ENCODE data around the gene SNX25.

SNX25 gene

GRCh38 chr4:185270885-185271284 is 61.5 kb downstream of the SNX25 start:
- H3K4me3 ChIP-seq (ENCODE audit: low read depth, low read length), result no peak overlapping the region
- ChIA-PET CTCF (interaction anchor here (1.0 to 2.0 kb wide), 2 partner anchors 10 to 20 kb away, joined by 3 to 4 read pairs; no protein-coding TSS in a partner anchor), POLR2A (no interaction called here)
- TF ChIP-seq, protein P1, sequence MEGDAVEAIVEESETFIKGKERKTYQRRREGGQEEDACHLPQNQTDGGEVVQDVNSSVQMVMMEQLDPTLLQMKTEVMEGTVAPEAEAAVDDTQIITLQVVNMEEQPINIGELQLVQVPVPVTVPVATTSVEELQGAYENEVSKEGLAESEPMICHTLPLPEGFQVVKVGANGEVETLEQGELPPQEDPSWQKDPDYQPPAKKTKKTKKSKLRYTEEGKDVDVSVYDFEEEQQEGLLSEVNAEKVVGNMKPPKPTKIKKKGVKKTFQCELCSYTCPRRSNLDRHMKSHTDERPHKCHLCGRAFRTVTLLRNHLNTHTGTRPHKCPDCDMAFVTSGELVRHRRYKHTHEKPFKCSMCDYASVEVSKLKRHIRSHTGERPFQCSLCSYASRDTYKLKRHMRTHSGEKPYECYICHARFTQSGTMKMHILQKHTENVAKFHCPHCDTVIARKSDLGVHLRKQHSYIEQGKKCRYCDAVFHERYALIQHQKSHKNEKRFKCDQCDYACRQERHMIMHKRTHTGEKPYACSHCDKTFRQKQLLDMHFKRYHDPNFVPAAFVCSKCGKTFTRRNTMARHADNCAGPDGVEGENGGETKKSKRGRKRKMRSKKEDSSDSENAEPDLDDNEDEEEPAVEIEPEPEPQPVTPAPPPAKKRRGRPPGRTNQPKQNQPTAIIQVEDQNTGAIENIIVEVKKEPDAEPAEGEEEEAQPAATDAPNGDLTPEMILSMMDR (IDR thresholded peaks at IDR 0.05; ENCODE audit: insufficient read depth, low read length, missing control alignments), result no peak
- DNase-seq (ENCODE audit: low read depth, low spot score), result no peak

DNA sequence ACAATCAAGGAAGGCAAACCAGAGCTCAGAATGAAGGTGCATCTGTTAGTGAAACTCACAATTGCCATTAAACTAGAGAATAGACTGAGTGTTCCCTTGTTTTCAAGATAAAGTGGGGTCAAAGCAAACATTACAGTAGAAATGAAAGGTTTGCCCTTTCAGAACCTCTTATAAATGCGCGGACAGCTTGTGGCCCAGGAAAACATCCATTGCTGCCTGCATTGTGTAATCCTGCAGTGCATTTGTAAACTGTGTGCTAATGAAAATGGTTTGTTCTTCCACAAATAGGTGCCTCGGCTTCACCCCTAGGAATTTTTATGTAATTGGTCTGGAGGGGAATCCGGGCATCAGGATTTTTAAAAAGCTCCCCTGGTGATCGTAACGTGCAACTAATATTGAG is 62.8 kb downstream of the SNX25 start:
- TF ChIP-seq, protein P1 (IDR thresholded peaks at IDR 0.05; ENCODE audit: insufficient read depth, low read length, missing control alignments), result no peak
- ChIA-PET CTCF (interaction anchor here (2.0 to 2.5 kb wide), 2 partner anchors 9 to 14 kb away, joined by 4 to 6 read pairs; no protein-coding TSS in a partner anchor), POLR2A (no interaction called here)
- H3K4me3 ChIP-seq (ENCODE audit: low read depth, low read length), result no peak overlapping the region
- DNase-seq (ENCODE audit: low read depth, low spot score), result no peak

DNA sequence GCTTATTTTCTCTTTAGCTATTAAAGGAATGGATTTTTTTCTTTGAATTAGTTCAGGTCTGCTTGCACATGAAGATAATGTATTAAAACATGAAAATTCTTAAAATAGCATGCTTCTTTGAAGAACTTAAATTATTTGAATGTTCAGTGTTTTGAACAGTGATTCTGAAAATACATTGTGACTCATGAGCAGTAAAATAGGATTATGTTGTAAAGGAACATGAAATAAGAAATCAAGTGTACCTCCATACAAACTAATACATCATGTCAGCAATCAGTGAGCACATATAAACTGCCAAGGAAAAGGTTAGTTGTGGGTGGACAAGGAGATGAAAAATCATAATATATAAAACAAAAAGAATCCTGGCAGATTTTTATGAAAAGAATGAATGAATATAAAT is 66.1 kb downstream of the SNX25 start:
- ChIA-PET CTCF (interaction anchor here (1.5 kb wide), 1 partner anchor 19 kb away, joined by 3 read pairs; no protein-coding TSS in a partner anchor), POLR2A (no interaction called here)
- no peak for DNase-seq (ENCODE audit: low read depth, low spot score)
- no peak overlapping the region for H3K4me3 ChIP-seq (ENCODE audit: low read depth, low read length)
- TF ChIP-seq, protein P1 (IDR thresholded peaks at IDR 0.05; ENCODE audit: insufficient read depth, low read length, missing control alignments), result no peak

GRCh38 chr4:185276036-185276435 is 66.6 kb downstream of the SNX25 start:
- no peak for DNase-seq (ENCODE audit: low read depth, low spot score)
- POLR2A ChIA-PET, result no interaction called here
- TF ChIP-seq, protein P1 (IDR thresholded peaks at IDR 0.05; ENCODE audit: insufficient read depth, low read length, missing control alignments), result no peak
- CTCF ChIA-PET, result no interaction called here
- H3K4me3 ChIP-seq (ENCODE audit: low read depth, low read length), result no peak overlapping the region

- POLR2A ChIA-PET, result no interaction called here
- no peak for DNase-seq (ENCODE audit: low read depth, low spot score)
- H3K4me3 ChIP-seq (ENCODE audit: low read depth, low read length), result no peak overlapping the region
- TF ChIP-seq, protein P1 (IDR thresholded peaks at IDR 0.05; ENCODE audit: insufficient read depth, low read length, missing control alignments), result no peak
- CTCF ChIA-PET, result interaction anchor here (1.1 kb wide), 1 partner anchor 8 kb away, joined by 3 read pairs; no protein-coding TSS in a partner anchor
Observed at GRCh38 chr4:185278716-185279115, 69.3 kb downstream of the SNX25 start.

- H3K4me3 ChIP-seq (ENCODE audit: low read depth, low read length), result no peak overlapping the region
- ChIA-PET CTCF (interaction anchor here (1.4 kb wide), 1 partner anchor 9 kb away, joined by 4 read pairs; no protein-coding TSS in a partner anchor), POLR2A (no interaction called here)
- TF ChIP-seq, protein P1 (IDR thresholded peaks at IDR 0.05; ENCODE audit: insufficient read depth, low read length, missing control alignments), result no peak
- no peak for DNase-seq (ENCODE audit: low read depth, low spot score)
Observed at GRCh38 chr4:185280608-185281007, 71.2 kb downstream of the SNX25 start.

Data from AG04449 (cell line).